ENCODE data around the gene DHODH. TPM values are rescaled to one million over a fixed set of nuclear protein-coding genes. Genes with fewer than 3 reads are reported as not detected.

Gene DHODH
- total RNA-seq, 6 experiments from 2014 or later, result 6.8 to 10.0 (median 8.8) TPM

GRCh38 chr16:72033437-72033836, 24.9 kb downstream of the DHODH start:
- Mint-ChIP-seq H3K9me3 (no peaks in the 10 kb centered on the region), H3K36me3 (ENCODE audit: low read depth) (no peaks in the 10 kb centered on the region), H3K27me3 (ENCODE audit: insufficient read depth) (peaks cover 4% of the 10 kb centered on the region), H3K4me3 (no peak overlapping the region), H3K27ac (no peak overlapping the region), H3K4me1 (ENCODE audit: low read depth) (no peaks in the 10 kb centered on the region)
- no peak for TF ChIP-seq CTCF (IDR thresholded peaks at IDR 0.05)
- no peak for DNase-seq

- no peak overlapping the region for H3K27ac Mint-ChIP-seq
- H3K27me3 Mint-ChIP-seq (ENCODE audit: insufficient read depth), result peaks cover 2% of the 10 kb centered on the region; the same call in 1 of the 2 replicates
- no peak overlapping the region for H3K4me3 Mint-ChIP-seq
- no peaks in the 10 kb centered on the region; the same call in 1 of the 2 replicates for H3K9me3 Mint-ChIP-seq
- TF ChIP-seq CTCF (IDR thresholded peaks at IDR 0.05), result no peak
- no peak for DNase-seq
- H3K36me3 Mint-ChIP-seq (ENCODE audit: low read depth), result no peaks in the 10 kb centered on the region
- H3K4me1 Mint-ChIP-seq (ENCODE audit: low read depth), result no peaks in the 10 kb centered on the region
These were observed 27.6 kb downstream of the DHODH start for GRCh38 chr16:72036098-72036497.

- H3K27ac Mint-ChIP-seq, result no peak overlapping the region
- no peak for DNase-seq
- H3K27me3 Mint-ChIP-seq (ENCODE audit: insufficient read depth), result peaks cover 4% of the 10 kb centered on the region
- H3K4me3 Mint-ChIP-seq, result no peak overlapping the region
- H3K36me3 Mint-ChIP-seq (ENCODE audit: low read depth), result no peaks in the 10 kb centered on the region
- no peaks in the 10 kb centered on the region; the same call in 1 of the 2 replicates for H3K9me3 Mint-ChIP-seq
- no peaks in the 10 kb centered on the region for H3K4me1 Mint-ChIP-seq (ENCODE audit: low read depth)
- no peak for TF ChIP-seq CTCF (IDR thresholded peaks at IDR 0.05)
These were observed 33.7 kb downstream of the DHODH start for GRCh38 chr16:72042157-72042660.

GRCh38 chr16:72043058-72043457, 34.5 kb downstream of the DHODH start:
- H3K27me3 Mint-ChIP-seq (ENCODE audit: insufficient read depth), result peaks cover 4% of the 10 kb centered on the region
- no peaks in the 10 kb centered on the region; the same call in 1 of the 2 replicates for H3K9me3 Mint-ChIP-seq
- no peak overlapping the region for H3K27ac Mint-ChIP-seq
- no peak for TF ChIP-seq CTCF (IDR thresholded peaks at IDR 0.05)
- H3K4me1 Mint-ChIP-seq (ENCODE audit: low read depth), result no peaks in the 10 kb centered on the region
- DNase-seq, result no peak
- H3K36me3 Mint-ChIP-seq (ENCODE audit: low read depth), result no peaks in the 10 kb centered on the region
- H3K4me3 Mint-ChIP-seq, result no peak overlapping the region

GRCh38 chr16:72043539-72043938, 35.0 kb downstream of the DHODH start:
- peaks cover under 1% of the 10 kb centered on the region; the same call in 1 of the 2 replicates for H3K9me3 Mint-ChIP-seq
- no peak overlapping the region for H3K4me3 Mint-ChIP-seq
- peaks cover 4% of the 10 kb centered on the region for H3K27me3 Mint-ChIP-seq (ENCODE audit: insufficient read depth)
- H3K36me3 Mint-ChIP-seq (ENCODE audit: low read depth), result no peaks in the 10 kb centered on the region
- no peaks in the 10 kb centered on the region for H3K4me1 Mint-ChIP-seq (ENCODE audit: low read depth)
- TF ChIP-seq CTCF (IDR thresholded peaks at IDR 0.05), result no peak
- no peak overlapping the region for H3K27ac Mint-ChIP-seq
- no peak for DNase-seq

- DNase-seq, result no peak
- TF ChIP-seq CTCF (IDR thresholded peaks at IDR 0.05), result no peak
These were observed 35.8 kb downstream of the DHODH start for GRCh38 chr16:72044296-72044695.

More at GRCh38 chr16:72044296-72044695, 35.8 kb downstream of the DHODH start:
- no peak overlapping the region for H3K27ac Mint-ChIP-seq
- H3K4me3 Mint-ChIP-seq, result no peak overlapping the region
- peaks cover 5% of the 10 kb centered on the region for H3K36me3 Mint-ChIP-seq (ENCODE audit: low read depth)
- H3K4me1 Mint-ChIP-seq (ENCODE audit: low read depth), result no peaks in the 10 kb centered on the region
- peaks cover 8% of the 10 kb centered on the region for H3K9me3 Mint-ChIP-seq
- peaks cover 4% of the 10 kb centered on the region for H3K27me3 Mint-ChIP-seq (ENCODE audit: insufficient read depth)

Data from HFFc6 (cell line).